Fibroblast of lung (primary cell): ENCODE results near the gene NYAP1. TPM values are rescaled to one million over a fixed set of nuclear protein-coding genes. Genes with fewer than 3 reads are reported as not detected.
A peak's percentile ranks its signal among the peaks of the same experiment; 100 is the strongest.

ENCODE experiments used
- DNase-seq, 2 donors: peaks; one replicate each; pipeline versions ENCODE4 v3.0.0 to v3.0.0-alpha.2; 2010; ENCODE audit warnings: low read depth in 2 of 2
- H2AFZ ChIP-seq: 2 replicates; pipeline ENCODE4 v1.5.1; 2012; ENCODE audit warnings: low read length, control low read depth, inconsistent platforms
- H3K27ac ChIP-seq: 2 replicates; pipeline ENCODE4 v1.5.1; 2011; ENCODE audit warnings: low read length, control low read depth; ENCODE audit not compliant: insufficient read depth
- H3K27me3 ChIP-seq: 2 replicates; pipeline ENCODE4 v1.5.1; 2011; ENCODE audit warnings: mild to moderate bottlenecking, low read length; ENCODE audit not compliant: control insufficient read depth, insufficient read depth
- H3K36me3 ChIP-seq: 2 replicates; pipeline ENCODE4 v1.5.1; 2011; ENCODE audit warnings: low read length; ENCODE audit not compliant: control insufficient read depth, insufficient read depth
- H3K4me1 ChIP-seq: 2 replicates; pipeline ENCODE4 v1.5.1; 2011; ENCODE audit warnings: low read length; ENCODE audit not compliant: control insufficient read depth, insufficient read depth; ENCODE audit errors: extremely low read depth
- H3K4me2 ChIP-seq: 2 replicates; pipeline ENCODE4 v1.5.1; 2011; ENCODE audit warnings: low read length, control low read depth; ENCODE audit not compliant: insufficient read depth; ENCODE audit errors: extremely low read depth
- H3K4me3 ChIP-seq, 4 experiments: fragments of 200-600 bp in 1 of 4; sonication (generic) in 1 of 4; replicated peaks in 1 of 4; 2 replicates each; pipeline ENCODE4 v1.5.1; 2011 to 2016; ENCODE audit warnings: low read length in 4 of 4, low read depth in 3 of 4, mild to moderate bottlenecking in 3 of 4, control low read depth in 2 of 4, inconsistent platforms in 1 of 4, mixed read lengths in 1 of 4; ENCODE audit not compliant: insufficient read depth in 1 of 4; ENCODE audit errors: control extremely low read depth in 1 of 4
- H3K79me2 ChIP-seq: 2 replicates; pipeline ENCODE4 v1.5.1; 2012; ENCODE audit warnings: mild to moderate bottlenecking, low read length, inconsistent platforms; ENCODE audit not compliant: control insufficient read depth, insufficient read depth
- H3K9ac ChIP-seq: 2 replicates; pipeline ENCODE4 v1.5.1; 2011; ENCODE audit warnings: mild to moderate bottlenecking, low read length, control low read depth; ENCODE audit not compliant: insufficient read depth
- H3K9me3 ChIP-seq: 2 replicates; pipeline ENCODE4 v1.5.1; 2012; ENCODE audit warnings: low read depth, low read length; ENCODE audit not compliant: control insufficient read depth, insufficient read depth
- H4K20me1 ChIP-seq: 2 replicates; pipeline ENCODE4 v1.5.1; 2011; ENCODE audit warnings: low read length; ENCODE audit not compliant: control insufficient read depth, insufficient read depth; ENCODE audit errors: extremely low read depth
- EZH2 ChIP-seq: IDR thresholded peaks from 2 replicates; pipeline ENCODE4 v1.5.1; 2012; ENCODE audit warnings: low read length, control low read depth, mild to moderate bottlenecking; ENCODE audit errors: missing control alignments
- polyA plus RNA-seq, 2 donors: library from polyadenylated mRNA; depleted of rRNA in 1 of 2; stranded (reverse) in 1 of 2; unstranded in 1 of 2; fragments of >200 nt; gene quantifications; 2 replicates each; pipeline ENCODE4 v1.2.1, GENCODE V29; 2011 to 2012; ENCODE audit warnings: missing spikeins in 1 of 2
- total RNA-seq: library from RNA; depleted of rRNA; stranded (reverse); fragments of >200 nt; gene quantifications from 2 replicates; pipeline ENCODE4 v1.2.1, GENCODE V29; 2014
- TF ChIP-seq, protein P1 (sequence below), 2 donors: IDR thresholded peaks in 1 of 2; conservative IDR thresholded peaks in 1 of 2; 1 replicate in 1 of 2; 2 replicates in 1 of 2; pipeline ENCODE4 v1.5.1; 2011 to 2012; ENCODE audit warnings: low read length in 2 of 2, control low read depth in 1 of 2, inconsistent platforms in 1 of 2, low read depth in 1 of 2, mild to moderate bottlenecking in 1 of 2

NYAP1 gene
- total and polyA plus RNA-seq, 2 donors (not counting 1 experiment from before 2014, with no cell fraction given) = 0.18 to 0.33 TPM

DNA sequence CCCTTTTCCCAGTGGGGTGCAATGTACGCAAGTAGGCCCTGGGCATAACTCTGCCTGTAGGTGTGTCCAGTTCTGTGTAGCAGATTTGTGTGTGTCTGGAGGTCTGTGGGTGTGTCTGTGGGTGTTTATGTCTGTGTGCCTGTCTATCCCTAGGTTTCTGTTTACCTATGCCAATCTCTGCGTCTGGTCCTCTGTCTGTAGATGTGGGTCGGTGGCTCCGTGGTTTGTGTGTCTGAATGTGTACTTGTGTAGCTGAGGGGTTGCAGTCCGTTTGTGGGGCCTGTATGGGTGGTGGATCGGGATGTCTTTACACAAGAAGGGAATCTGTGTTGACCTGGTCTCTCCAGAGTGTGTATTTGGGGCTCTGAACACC lies 932 bp downstream of the NYAP1 start:
- H2AFZ ChIP-seq = no peak overlapping the region
- no peaks in the 10 kb centered on the region for H4K20me1 ChIP-seq
- no peaks in the 10 kb centered on the region for H3K36me3 ChIP-seq
- no peaks in the 10 kb centered on the region for H3K79me2 ChIP-seq
- no peak overlapping the region for H3K4me2 ChIP-seq
- H3K27ac ChIP-seq = no peak overlapping the region
- peaks cover 4% of the 10 kb centered on the region for H3K4me1 ChIP-seq
- no peak overlapping the region for H3K9ac ChIP-seq
- H3K9me3 ChIP-seq = no peaks in the 10 kb centered on the region
- no peak for DNase-seq
- peak overlapping the region in 1 of 4 experiments; percentile 59 for H3K4me3 ChIP-seq
- no peaks in the 10 kb centered on the region for H3K27me3 ChIP-seq
- no peak for TF ChIP-seq EZH2
- TF ChIP-seq, protein P1, sequence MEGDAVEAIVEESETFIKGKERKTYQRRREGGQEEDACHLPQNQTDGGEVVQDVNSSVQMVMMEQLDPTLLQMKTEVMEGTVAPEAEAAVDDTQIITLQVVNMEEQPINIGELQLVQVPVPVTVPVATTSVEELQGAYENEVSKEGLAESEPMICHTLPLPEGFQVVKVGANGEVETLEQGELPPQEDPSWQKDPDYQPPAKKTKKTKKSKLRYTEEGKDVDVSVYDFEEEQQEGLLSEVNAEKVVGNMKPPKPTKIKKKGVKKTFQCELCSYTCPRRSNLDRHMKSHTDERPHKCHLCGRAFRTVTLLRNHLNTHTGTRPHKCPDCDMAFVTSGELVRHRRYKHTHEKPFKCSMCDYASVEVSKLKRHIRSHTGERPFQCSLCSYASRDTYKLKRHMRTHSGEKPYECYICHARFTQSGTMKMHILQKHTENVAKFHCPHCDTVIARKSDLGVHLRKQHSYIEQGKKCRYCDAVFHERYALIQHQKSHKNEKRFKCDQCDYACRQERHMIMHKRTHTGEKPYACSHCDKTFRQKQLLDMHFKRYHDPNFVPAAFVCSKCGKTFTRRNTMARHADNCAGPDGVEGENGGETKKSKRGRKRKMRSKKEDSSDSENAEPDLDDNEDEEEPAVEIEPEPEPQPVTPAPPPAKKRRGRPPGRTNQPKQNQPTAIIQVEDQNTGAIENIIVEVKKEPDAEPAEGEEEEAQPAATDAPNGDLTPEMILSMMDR (conservative IDR thresholded peaks at IDR 0.05 in 1 of 2, IDR thresholded peaks at IDR 0.05 in 1 of 2; ENCODE audit: low read depth in 1 of 2, low read length in 2 of 2) = no peak

DNA sequence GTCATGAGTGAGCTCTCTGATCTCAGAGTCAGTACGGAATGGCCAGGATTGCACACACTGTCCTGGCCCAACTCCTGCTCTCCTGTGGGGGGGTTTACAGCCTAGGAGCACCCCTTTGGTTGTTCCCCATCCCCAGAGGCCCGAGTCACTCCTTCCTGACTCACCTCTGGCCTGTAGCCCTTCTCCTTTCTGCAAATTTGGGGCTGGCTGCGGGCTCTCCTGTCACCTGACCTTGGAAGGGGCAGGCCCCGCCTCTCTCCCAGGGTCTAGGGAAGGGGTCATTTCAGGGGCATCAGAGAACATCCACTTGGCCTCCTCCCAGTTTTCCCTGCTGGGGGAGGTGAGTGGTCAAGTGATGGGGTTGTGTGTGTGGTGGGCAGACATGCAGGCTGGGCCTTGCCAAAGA lies 1.7 kb downstream of the NYAP1 start:
- Histone ChIP-seq H3K36me3 (no peaks in the 10 kb centered on the region), H3K27me3 (no peaks in the 10 kb centered on the region), H3K27ac (no peak overlapping the region), H3K4me1 (peaks cover 4% of the 10 kb centered on the region), H3K4me2 (no peak overlapping the region), H3K4me3 (no peak overlapping the region), H3K79me2 (no peaks in the 10 kb centered on the region), H2AFZ (no peak overlapping the region), H3K9ac (no peak overlapping the region), H4K20me1 (no peaks in the 10 kb centered on the region), H3K9me3 (no peaks in the 10 kb centered on the region)
- DNase-seq = no peak
- TF ChIP-seq, protein P1 (conservative IDR thresholded peaks at IDR 0.05 in 1 of 2, IDR thresholded peaks at IDR 0.05 in 1 of 2; ENCODE audit: low read depth in 1 of 2, low read length in 2 of 2) = no peak
- no peak for TF ChIP-seq EZH2

DNA sequence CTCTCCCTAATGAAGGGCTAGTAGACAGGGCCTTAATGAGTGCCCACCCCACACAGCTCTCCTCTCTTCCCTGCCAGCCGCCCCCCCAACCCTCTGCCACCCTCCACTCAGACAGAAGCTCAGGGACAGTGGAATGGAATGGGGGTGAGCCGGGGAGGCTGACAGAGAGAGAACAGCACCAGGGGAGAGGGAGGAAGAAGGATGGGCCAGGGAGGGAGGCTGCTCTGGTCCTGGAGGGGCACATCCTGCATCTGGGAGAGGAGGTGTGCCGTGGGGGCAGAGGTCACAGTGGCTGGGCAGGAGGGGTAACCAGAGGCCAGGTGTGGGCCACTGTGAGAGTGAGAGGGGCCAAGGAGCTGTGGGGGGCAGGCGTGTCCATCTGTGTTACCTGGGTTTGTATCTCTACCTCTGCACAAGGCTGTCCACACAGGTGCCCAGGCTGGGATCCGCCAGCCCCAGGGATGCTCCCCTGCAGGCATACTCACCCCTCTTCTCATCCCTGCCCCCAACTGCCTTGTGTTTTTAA lies 2.4 kb downstream of the NYAP1 start:
- no peak overlapping the region for H3K4me2 ChIP-seq
- TF ChIP-seq, protein P1 (conservative IDR thresholded peaks at IDR 0.05 in 1 of 2, IDR thresholded peaks at IDR 0.05 in 1 of 2; ENCODE audit: low read depth in 1 of 2, low read length in 2 of 2) = no peak
- no peak for TF ChIP-seq EZH2
- no peak for DNase-seq

More for the DNA sequence above, 2.4 kb downstream of the NYAP1 start:
- H3K27me3 ChIP-seq = no peaks in the 10 kb centered on the region
- H3K27ac ChIP-seq = no peak overlapping the region
- H4K20me1 ChIP-seq = no peaks in the 10 kb centered on the region
- H3K79me2 ChIP-seq = no peaks in the 10 kb centered on the region
- no peak overlapping the region for H3K9ac ChIP-seq
- peaks cover 4% of the 10 kb centered on the region for H3K4me1 ChIP-seq
- H2AFZ ChIP-seq = no peak overlapping the region
- H3K36me3 ChIP-seq = no peaks in the 10 kb centered on the region
- no peak overlapping the region for H3K4me3 ChIP-seq
- H3K9me3 ChIP-seq = no peaks in the 10 kb centered on the region
